GM19193 (cell line): ENCODE results near the gene GTF3C1.

Experiments
- POLR2A ChIP-seq: IDR thresholded peaks from 4 replicates; pipeline ENCODE4 v1.6.1; 2011; ENCODE audit not compliant: insufficient read depth, insufficient read length; ENCODE audit errors: extremely low read depth

GTF3C1 gene

GRCh38 chr16:27452569-27453493, 96.9 kb downstream of the GTF3C1 start:
- peak; percentile 20 for TF ChIP-seq POLR2A

- TF ChIP-seq POLR2A = no peak
These were observed 99.5 kb downstream of the GTF3C1 start for GRCh38 chr16:27450196-27450549.

- TF ChIP-seq POLR2A = peak; percentile 52
These were observed 100.1 kb downstream of the GTF3C1 start for GRCh38 chr16:27449434-27450195.

GRCh38 chr16:27448532-27449433, 100.9 kb downstream of the GTF3C1 start:
- no peak for TF ChIP-seq POLR2A

- no peak for TF ChIP-seq POLR2A
These were observed 102.4 kb downstream of the GTF3C1 start for GRCh38 chr16:27447301-27447700.

- peak; percentile 24 for TF ChIP-seq POLR2A
These were observed 103.0 kb downstream of the GTF3C1 start for GRCh38 chr16:27446721-27447120.

GRCh38 chr16:27445502-27446175, 104.1 kb downstream of the GTF3C1 start:
- TF ChIP-seq POLR2A = no peak

- no peak for TF ChIP-seq POLR2A
These were observed 105.2 kb downstream of the GTF3C1 start for GRCh38 chr16:27444470-27444869.

GRCh38 chr16:27444015-27444414, 105.7 kb downstream of the GTF3C1 start:
- TF ChIP-seq POLR2A = no peak

- no peak for TF ChIP-seq POLR2A
These were observed 107.7 kb downstream of the GTF3C1 start for GRCh38 chr16:27441998-27442397.

GRCh38 chr16:27441276-27441675, 108.4 kb downstream of the GTF3C1 start:
- TF ChIP-seq POLR2A = no peak

- no peak for TF ChIP-seq POLR2A
These were observed 110.3 kb downstream of the GTF3C1 start for GRCh38 chr16:27439271-27440018.

GRCh38 chr16:27437946-27438345, 111.8 kb downstream of the GTF3C1 start:
- TF ChIP-seq POLR2A = no peak

GRCh38 chr16:27436921-27437650, 112.6 kb downstream of the GTF3C1 start:
- no peak for TF ChIP-seq POLR2A

- TF ChIP-seq POLR2A = no peak
These were observed 113.6 kb downstream of the GTF3C1 start for GRCh38 chr16:27436065-27436464.
